Erythroblast (primary cell): ENCODE results near the gene PLCL2.

Experiments used
- GATA1 ChIP-seq: IDR thresholded peaks from 2 replicates; pipeline ENCODE4 v1.6.1; 2011; ENCODE audit warnings: low read depth, mild to moderate bottlenecking, control low read depth, low read length, moderate library complexity
- POLR2A ChIP-seq: IDR thresholded peaks from 2 replicates; pipeline ENCODE4 v1.6.1; 2011; ENCODE audit warnings: mild to moderate bottlenecking, low read length

GRCh38 chr3:17046623-17047022, 161.9 kb downstream of the PLCL2 start:
- TF ChIP-seq POLR2A (no peak), GATA1 (no peak)
